NCI-H2029 treated with DMSO at 0.1 percent for 48 hours (cell line): Measurements from ENCODE around the gene ST3GAL3.
"Not testable (repeated sequence)": the region's sequence is repeated elsewhere in the genome, so short reads cannot be mapped to it uniquely, and the experiment has no call there.

Source experiments
- DNase-seq: peaks from one replicate; lab custom pipeline; 2025; lab: John Stamatoyannopoulos, UW

Gene ST3GAL3

GRCh38 chr1:43703836-43704235 lies 3.5 kb upstream of the ST3GAL3 start:
- DNase-seq: no peak

GRCh38 chr1:43704838-43705237 lies 2.5 kb upstream of the ST3GAL3 start:
- no peak for DNase-seq

- no peak for DNase-seq
Measured at GRCh38 chr1:43705334-43705733, 2.0 kb upstream of the ST3GAL3 start.

GRCh38 chr1:43705982-43706597 lies 1.2 kb upstream of the ST3GAL3 start:
- DNase-seq: no peak

- no peak for DNase-seq
Measured at GRCh38 chr1:43706598-43707189, 642 bp upstream of the ST3GAL3 start.

GRCh38 chr1:43708002-43708410 lies 670 bp downstream of the ST3GAL3 start:
- no peak for DNase-seq

GRCh38 chr1:43711049-43711448 lies 3.7 kb downstream of the ST3GAL3 start:
- DNase-seq: no peak

GRCh38 chr1:43711524-43712386 lies 4.4 kb downstream of the ST3GAL3 start:
- no peak for DNase-seq

GRCh38 chr1:43716559-43717281 lies 9.4 kb downstream of the ST3GAL3 start:
- no peak for DNase-seq

GRCh38 chr1:43719063-43719462 lies 11.7 kb downstream of the ST3GAL3 start:
- DNase-seq: no peak

- not testable (repeated sequence) for DNase-seq
Measured at GRCh38 chr1:43719670-43720419, 12.5 kb downstream of the ST3GAL3 start.

GRCh38 chr1:43722810-43723209 lies 15.5 kb downstream of the ST3GAL3 start:
- no peak for DNase-seq

- DNase-seq: no peak
Measured at GRCh38 chr1:43729816-43730463, 22.6 kb downstream of the ST3GAL3 start.

- DNase-seq: peak; percentile 82
Measured at GRCh38 chr1:43731867-43732531, 24.7 kb downstream of the ST3GAL3 start.

- no peak for DNase-seq
Measured at GRCh38 chr1:43736819-43737218, 29.5 kb downstream of the ST3GAL3 start.

GRCh38 chr1:43742026-43742425 lies 34.7 kb downstream of the ST3GAL3 start:
- no peak for DNase-seq

GRCh38 chr1:43743206-43743605 lies 35.9 kb downstream of the ST3GAL3 start:
- DNase-seq: peak; percentile 96

GRCh38 chr1:43747736-43748135 lies 40.4 kb downstream of the ST3GAL3 start:
- no peak for DNase-seq

- no peak for DNase-seq
Measured at GRCh38 chr1:43750083-43750482, 42.7 kb downstream of the ST3GAL3 start.

GRCh38 chr1:43753422-43753821 lies 46.1 kb downstream of the ST3GAL3 start:
- no peak for DNase-seq

GRCh38 chr1:43754892-43755291 lies 47.6 kb downstream of the ST3GAL3 start:
- DNase-seq: no peak
